Fibroblast of gingiva (primary cell): ENCODE results near the gene RAB8B.
"Not testable (repeated sequence)": the region's sequence is repeated elsewhere in the genome, so short reads cannot be mapped to it uniquely, and the experiment has no call there.

Source experiments
- DNase-seq: peaks from one replicate; pipeline ENCODE4 v3.0.0-alpha.2; 2011; ENCODE audit warnings: low read depth

RAB8B gene

DNA sequence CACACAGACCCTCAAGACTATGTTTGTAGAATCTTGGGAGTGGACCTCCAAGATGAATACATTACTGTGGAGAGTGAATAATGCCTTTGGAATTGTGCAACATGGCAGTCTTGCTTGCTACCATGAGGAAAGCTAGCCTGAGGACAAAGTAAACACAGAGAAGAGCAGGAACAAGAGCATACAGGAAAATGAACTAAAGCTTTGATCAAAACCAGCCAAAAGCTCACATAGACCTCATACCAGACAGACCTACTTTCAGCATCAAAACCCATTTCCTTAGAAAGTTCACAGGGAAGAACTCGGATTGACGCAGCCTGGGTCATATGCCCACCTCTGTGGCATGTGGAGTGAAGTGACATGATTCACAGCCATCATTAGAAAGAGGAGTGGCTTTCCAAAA, 3.3 kb upstream of the RAB8B start:
- peak; percentile 72 for DNase-seq

DNA sequence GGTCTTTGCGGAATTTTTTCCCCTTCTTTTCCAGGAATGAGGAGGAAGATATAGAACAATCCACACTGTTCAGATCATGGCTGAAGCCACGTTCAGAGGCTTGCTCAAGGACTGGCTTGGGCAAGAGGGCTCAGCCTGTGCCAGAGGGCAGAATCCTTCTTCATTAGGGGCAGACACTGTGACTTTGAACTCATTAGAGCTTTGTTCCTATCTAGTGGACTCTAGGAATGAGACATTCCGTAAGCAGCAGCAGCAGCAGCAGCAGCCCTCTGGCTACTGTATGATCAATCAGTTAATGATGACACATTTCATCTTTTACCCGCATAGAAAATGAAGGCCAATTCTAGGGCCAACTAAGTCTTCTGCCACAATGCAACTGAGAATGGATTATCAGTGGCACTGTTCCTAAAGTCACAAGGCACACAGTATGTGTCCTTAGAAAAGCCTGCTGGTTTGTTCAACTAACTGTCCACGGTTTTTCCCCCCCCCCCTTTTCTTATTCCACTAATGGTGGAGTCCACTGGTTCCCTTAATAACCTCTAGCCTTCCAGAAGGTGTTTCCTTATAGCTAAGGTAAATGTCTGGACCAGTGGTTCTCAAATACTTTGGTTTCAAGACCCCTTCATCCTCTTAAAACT, 1.7 kb upstream of the RAB8B start:
- no peak for DNase-seq

DNA sequence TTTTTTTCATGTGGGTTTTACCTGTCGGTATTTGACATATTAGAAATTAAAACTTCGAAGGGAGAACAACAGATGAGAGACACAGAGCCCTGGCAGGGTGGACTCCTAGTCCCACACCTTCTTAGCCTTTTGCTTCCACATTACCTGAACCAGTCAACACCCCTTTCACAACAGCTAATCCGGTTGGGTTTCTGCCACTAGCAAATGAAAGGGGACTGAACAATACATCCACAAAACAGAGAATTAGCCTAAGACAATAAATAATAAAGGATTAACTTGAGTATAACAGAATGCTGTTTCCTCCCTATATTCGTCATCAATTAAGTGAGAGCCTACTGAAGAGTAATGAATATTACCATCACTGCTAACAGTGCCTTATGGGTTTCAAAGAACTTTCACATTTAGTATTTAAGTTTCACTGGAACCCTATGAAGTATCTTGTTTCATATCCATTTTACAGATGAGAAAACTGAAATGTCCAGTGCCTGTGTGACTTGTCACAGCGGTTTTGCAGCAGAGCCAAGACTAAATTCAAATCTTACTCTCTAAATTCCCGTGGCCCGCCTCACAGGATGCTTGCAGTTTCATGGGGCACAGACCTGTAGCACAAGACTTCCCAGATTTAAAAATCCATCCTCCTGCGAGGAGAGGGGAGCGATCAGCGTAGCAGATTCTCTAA, 1.0 kb upstream of the RAB8B start:
- no peak for DNase-seq

DNA sequence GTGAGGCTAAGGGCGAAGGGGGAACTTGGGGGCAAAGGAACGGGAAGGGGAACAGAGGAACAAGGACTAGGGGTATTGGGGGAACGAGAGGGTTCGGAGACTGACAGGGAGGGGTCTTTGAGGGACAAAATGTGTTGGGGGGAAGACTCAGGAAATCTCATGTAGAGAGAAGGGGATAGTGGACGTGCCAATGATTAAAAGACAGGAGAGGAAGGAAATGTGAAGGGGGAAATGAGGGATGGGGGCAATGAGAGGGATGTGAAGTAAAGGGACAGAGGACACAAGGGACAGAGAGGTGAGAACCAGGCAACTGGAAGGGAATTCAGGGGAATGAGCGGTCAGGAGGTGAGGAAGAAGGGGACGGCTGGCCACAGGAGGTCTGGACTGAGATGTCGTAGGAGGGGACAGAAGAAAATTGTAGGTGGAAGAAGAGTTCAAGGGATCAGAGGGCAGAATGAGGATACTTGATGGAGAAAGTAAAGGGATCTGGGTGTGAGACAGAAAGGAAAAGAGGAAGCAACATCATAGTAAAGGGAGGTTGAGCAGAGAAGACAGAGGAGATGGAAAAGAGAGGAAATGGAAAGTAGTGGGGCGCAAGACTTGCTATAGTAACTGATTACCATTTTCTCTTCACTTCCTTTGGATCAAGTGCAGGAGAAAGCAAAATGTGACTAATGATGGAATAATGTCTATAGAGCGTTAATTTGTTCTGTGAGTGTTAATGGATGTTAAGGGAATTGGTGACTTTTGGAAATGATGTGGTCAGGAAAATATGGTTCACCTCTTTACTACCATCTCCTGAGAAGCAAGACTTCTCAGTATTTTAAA, 749 bp downstream of the RAB8B start:
- no peak for DNase-seq

DNA sequence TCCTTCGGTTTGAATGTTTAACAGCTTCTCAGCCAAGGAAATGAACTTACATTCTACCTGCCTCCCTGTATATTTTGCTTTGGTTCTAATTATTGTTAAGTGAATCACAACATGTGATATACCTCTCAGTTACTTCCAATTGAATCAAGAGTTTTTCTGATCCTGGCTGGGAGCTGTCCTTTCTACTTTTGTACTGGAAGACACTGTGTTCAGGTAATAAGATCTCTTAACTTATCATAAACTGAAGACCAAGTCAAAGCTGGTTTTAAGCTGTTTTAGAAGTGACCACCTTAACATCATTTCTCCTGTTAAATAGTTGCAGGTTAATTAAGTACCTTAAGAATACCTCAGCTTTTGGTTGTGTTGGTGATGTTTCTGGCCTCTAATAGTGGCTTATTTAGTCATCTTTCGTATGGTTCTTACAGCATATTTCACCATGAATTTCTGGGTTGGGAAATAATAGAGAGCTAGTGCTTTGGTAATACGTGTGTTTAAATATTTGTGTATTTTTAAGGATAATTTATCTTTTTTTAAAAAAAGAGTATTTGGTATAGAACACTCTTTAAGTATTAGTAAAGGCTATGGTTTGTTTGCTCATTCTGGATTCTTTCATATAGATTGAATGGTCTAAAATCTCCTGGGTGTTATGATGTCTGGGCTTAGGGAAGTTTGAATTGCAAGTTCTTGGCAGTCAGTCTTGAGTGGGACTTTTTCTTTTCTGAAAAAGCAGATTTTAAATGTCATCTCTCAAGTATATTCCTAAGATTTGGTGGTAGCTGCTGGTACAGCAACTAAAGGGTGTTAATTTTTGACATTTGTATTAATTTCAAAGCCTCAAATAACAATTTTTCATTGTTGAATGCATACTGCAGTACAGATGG, 1.6 kb downstream of the RAB8B start:
- no peak for DNase-seq

DNA sequence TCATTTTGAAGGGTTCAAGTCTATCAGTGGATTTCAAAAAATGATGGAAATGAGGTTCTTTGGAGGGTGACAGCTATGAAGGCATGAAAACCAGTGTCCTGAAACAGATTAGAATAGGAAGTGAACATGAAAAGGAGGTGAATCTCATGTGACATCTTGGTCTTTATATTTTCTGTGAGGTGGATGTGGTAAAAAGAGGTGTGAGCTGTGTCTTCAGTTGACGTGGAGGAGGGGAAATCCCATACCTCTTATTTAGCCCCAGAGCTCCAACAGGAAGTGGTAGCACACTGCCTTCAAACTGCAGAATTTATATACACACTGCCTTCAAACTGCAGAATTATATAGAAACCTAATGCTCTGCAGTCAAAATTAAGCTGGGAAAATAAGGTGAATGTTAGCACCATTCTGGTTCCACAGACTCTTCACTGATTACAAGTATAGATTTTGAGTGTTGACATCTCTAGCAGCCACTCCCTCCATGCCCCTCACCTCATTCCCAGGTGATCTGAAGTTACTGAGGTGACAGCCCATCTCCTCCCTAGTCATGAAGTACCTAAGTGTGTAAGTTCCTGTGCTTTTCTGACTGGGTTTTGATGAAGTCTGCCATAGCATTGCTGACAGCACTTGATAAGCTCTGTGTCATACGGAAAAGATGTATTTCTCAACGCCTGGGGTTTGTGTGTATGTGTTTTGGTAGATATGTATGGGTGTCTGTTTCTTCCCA, 2.7 kb downstream of the RAB8B start:
- no peak for DNase-seq

DNA sequence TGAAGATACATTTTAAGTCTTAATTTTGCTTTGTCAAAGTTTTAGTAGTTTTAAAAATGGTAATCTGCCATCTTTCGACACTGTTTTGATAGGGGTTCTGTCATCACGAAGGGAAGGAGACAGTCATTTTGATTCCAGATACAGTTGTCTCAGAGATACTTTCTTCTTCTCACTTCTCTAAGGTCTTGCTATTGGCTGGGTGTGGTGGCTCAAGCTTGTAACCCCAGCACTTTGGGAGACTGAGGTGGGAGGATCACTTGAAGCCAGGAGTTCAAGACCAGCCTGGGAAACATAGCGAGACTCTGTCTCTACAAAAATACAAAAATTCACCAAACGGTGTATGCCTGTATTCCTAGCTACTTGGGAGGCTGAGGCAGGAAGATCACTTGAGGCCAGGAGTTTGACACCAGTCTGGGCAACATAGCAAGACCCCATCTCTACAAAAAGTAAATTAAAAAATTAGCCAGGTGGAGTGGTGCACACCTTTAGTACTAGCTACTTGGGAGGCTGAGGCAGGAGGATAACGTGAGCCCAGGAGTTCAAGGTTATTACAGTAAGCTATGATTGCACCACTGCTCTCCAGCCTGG, 3.3 kb downstream of the RAB8B start:
- no peak for DNase-seq

DNA sequence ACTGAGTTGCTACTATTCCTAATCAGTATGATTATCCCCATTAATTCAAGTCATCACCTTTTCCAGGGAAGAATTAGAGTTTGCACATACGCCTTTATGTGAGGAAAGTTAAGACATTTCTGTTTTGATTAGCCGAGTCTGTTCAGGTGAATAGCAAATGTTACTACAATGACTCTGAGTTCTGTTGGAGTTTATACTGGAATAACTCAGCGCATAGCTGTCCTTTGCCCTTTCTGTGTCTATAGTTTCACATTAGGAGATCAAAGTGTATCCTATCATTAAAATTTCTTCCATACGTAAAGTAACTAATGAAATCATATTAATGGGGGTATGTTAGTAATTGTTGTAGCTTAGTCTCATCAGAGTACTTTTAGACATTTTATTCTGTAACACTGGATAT, 4.9 kb downstream of the RAB8B start:
- DNase-seq = no peak

DNA sequence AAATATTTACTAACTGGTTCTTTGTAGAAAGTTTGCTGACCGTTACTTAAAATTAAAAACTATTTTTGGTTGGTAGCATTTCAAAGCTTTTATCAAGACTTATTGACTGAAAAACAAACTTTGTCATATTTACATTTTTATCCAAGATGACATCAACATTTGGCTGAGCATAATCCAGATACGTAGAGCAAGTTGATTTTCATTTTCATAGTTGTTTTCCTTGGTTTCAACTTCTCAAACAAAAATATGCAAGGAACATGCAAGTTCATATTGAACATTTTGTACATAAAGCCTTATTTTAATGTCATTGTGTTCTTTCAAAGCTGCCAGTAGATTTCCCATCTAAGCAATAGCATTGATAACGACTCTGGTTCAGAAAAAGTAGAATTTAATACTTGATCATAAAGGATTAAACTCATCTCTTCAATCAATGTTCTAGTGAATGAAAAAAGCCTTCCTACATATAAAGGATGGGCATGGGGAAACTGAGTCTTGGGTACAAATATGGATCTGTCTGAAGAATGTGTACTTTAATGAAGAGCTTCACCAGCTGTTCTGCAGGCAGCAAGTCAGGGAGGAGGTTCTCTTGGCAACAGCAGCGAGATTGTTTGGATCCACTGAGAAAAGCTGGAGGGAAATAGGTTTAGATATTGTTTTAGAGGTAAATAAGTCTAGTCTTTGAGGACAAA, 5.6 kb downstream of the RAB8B start:
- DNase-seq = no peak

DNA sequence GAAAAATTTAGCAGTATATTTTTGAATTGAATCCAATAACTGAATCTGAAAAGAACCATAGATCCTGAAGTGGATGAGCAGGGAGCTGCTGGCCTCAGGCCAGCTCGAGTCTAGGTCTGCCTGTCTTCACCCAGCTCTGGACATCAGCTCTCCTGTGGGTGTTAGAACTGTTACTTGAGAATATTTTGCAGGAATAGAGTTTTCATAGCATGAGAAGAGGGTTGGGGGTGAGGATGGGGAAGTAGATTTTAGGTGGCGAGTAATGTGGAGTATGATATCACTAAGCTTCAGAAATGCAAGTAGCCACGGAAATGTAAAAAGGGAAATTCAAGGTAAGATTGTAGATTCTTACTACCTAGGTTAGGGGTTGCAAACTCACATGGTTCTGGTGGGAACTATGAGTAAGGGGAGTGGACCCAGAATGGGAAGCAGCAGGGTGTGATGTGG, 6.2 kb downstream of the RAB8B start:
- DNase-seq = no peak

DNA sequence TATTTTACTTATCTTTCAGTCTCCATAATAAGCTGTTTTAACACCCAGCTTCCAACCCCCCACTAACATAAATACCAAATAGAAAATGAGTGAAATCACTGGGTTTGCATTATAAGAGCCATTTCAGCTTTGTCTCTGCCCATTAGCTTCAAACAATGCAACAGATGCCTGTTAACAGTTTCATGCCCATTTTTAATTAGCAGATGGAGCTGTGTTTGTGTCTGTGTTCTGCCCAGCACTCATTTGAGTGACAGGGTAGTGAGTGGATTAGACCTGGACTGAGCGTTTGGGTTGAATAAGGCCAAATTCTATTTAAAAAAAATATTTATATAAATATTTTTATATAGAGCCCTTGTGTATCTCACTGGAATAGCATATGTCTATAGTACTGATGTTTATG, 7.4 kb downstream of the RAB8B start:
- DNase-seq = no peak

DNA sequence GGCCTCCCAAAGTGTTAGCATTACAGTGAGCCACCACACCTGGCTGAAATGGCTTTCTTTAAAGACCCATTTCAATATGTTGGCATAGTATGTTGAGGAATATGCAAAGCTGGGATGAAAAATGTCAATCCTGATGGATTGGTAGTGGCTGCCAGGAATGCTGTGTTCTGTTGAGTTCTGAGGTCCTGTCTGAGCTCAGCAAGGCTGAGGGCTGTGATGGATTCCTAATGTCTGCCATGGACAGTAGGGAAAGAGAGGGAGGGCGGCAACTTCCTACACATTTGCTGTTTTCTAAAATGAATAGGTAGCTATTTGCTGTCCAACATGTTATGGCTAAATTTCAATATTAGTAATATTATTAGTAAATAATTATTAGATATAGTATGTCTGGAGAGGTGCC, 8.2 kb downstream of the RAB8B start:
- DNase-seq = no peak

DNA sequence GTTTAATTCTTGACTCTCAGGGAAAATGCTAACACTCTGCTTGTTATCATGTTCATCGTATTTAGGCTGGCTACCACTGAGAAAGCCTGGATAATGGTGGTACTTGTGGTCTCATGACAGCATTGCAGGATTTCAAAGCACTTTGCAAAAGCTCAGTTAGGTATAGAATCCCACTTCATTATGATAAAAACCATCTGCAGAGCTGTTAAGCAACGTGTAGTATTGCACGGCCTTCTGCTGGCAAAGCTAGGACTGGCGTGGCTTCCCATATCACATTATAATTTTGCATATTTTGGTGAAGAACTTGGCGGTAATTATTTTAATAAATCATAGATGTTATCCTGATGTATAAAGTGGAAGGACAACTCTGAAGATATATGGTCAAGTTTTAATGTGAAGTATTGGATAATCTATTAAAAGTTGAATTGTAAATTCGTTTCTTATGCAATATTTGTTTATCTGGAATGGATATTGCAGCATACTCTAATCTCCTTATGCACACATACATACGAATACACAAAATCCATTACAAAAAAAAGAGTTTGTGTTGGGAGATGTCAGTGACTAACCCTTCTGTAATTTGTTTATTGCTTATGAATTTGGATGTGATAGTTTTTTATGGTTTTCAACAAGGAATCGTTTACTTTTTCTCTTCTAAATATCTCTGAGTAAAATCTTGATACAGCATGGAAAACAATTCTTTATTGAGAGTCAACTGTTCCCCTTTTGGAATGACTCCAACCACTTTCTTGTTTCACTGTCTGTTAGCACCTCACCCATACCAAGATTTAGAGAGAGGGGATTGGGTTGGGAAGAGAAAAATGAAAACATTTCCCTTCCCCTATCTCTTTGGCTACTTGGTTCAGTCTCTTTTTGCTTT, 9.2 kb downstream of the RAB8B start:
- peak; percentile 76 for DNase-seq

DNA sequence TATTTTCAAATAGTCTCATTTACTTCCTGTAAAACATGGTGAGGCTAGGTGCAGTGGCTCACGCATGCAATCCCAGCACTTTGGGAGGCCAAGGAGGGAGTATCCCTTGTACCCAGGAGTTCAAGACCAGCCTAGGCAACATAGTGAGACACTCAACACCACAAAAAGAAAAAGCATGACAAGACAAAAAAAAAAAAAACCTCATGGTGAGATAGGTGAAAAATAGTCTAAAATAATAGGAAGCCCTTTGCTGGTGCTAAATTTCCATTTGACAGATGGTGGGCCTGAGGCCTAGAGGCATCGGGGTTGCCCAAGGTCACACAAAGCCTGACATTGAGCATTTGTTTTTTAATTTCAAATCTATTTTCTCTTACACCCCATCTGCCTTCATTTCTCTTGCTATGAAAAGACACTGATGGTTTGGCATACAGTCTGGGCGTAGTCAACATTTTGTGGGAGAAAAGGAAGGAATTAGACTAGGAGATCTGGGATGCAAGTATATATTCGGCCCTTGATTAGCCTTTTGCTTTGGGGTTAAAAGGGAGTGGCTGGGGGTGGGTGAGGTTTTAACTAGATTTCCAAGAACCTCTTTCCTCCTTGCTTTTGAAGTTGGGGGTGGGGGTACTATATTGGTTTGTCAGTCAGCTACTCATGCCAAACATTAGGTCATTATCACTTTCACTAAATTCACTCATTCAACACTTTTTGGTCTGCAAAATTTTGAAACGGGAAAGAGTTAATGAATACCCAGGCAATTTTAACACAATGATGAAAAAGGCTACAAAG, 11.3 kb downstream of the RAB8B start:
- no peak for DNase-seq

DNA sequence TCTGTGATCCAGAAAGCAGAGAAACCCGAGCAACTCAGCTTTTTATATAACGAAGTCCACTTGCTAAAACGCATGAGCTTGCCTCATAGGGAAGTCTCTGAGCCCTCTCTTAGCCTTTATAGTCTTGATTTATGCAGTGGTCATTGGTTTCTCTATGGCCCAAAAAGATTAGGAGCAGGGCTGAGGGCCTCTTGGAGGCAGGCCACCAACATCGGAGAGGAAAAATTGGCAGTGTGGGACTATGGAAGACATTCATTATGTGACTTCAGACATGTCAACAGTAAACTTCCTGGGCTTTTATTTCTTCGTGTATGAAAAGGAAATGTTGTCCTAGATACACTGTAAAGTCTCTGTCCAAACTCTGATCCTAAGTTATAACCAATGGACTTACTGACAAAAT, 13.5 kb downstream of the RAB8B start:
- DNase-seq = no peak

DNA sequence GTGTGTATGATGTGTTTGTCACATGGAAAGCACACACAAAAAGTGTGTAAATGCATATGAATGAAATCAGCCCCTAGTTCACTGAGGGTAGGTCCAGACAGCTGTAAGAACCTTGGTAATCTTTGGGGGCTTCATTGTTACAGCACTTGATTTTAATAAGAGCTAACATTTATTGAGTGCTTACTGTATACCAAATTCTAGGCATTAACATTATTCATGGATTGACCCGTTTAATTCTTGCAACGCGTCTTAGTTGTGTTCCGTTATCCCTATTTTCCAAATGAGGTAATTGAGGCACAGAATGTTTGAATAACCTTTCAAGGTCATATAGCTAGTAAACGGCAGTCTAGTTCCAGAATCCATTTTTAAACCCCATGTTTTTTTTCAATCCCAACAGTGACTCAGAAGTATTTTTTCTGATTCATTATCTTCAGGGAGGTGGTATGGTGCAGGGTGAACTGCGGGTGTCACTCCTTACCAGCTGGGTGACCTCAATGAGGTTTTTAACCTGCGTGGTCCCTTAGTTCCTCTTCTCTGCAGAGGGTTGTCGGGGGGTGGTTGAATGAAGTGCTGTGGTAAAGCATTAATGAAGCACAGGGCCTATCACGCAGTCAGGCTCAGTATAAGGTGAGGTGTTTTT, 14.2 kb downstream of the RAB8B start:
- DNase-seq = no peak

DNA sequence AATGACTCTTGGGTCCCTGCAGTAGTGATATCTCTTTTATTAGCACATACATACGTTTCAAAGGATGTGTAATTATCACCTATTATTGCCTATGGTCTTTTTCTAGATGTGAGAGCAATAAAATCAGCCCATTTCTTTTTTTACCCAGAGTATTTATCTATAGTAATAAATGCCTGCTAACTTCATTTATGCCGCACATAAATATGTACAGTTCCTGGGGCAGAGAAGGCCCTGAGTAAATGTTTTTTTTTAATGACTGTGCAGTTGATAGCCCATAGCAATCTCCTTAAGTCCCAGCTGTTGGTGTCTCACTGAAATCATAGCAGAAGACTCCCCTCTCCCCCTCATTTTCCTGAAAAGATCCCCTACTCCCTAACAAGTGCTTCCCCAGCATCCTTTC, 16.7 kb downstream of the RAB8B start:
- no peak for DNase-seq

DNA sequence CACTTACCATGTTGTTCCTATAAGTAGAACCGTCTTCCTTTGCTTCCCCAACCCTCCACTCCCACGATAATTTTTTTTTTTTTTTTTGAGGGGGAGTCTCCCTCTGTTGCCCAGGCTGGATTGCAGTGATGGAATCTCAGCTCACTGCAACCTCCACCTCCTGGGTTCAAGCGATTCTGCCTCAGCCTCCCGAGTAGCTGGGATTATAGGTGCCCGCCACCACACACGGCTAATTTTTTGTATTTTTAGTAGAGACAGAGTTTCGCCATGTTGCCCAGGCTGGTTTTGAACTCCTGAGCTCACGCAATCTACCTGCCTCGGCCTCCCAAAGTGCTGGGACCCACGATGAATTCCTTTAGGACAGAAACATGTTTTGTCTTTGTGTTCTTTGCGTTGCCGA, 19.4 kb downstream of the RAB8B start:
- not testable (repeated sequence) for DNase-seq
